K562 (cell line): ENCODE measurements around the gene SDC1. TPM values are rescaled to one million over a fixed set of nuclear protein-coding genes. Genes with fewer than 3 reads are reported as not detected.

Experiments used
- ATAC-seq: fragments of 200-7000 bp; cut with Tn5 transposase; 3 replicates; pipeline ENCODE4 v1.9.1; 2020; ENCODE audit warnings: moderate library complexity
- BruUV-seq: library from RNA; stranded (reverse); fragments of 400-500 nt; replicated peaks from 2 replicates; lab custom pipeline; 2021; lab: Mats Ljungman, UMichigan
- CTCF ChIA-PET: fragments of 300-600 bp; formaldehyde crosslinking; extraction: SDS; loops from one replicate; lab custom pipeline; 2021; ENCODE audit warnings: low intra/inter-chr PET ratio; lab: Yijun Ruan, JAX
- POLR2A ChIA-PET: fragments of 300-600, 350-650 bp; sonication (Branson Sonifier 250); formaldehyde crosslinking; extraction: SDS; loops from one replicate; lab custom pipeline; 2021; ENCODE audit warnings: antibody characterized with exemption, inconsistent platforms; lab: Yijun Ruan, JAX
- DNase-seq, 4 experiments: peaks; one replicate each; pipeline versions ENCODE4 v3.0.0 to v3.0.0-alpha.2; 2011 to 2018; ENCODE audit warnings: low spot score in 3 of 4, mixed read lengths in 3 of 4; ENCODE audit errors: extremely low read depth in 1 of 4
- FAIRE-seq: peaks from 2 replicates; lab custom pipeline; 2011; peaks lifted over from hg19 to GRCh38; lab: Jason Lieb, UNC
- H2AFZ ChIP-seq: 2 replicates; pipeline ENCODE4 v1.6.0; 2011; ENCODE audit warnings: low read depth, low read length, control low read depth, inconsistent platforms
- H3K27ac ChIP-seq: fragments of 200-600 bp; 3 replicates; pipeline ENCODE4 v1.8.0; 2011; ENCODE audit warnings: low read depth, mild to moderate bottlenecking, control low read depth, inconsistent platforms, low read length, moderate library complexity, mixed read lengths; ENCODE audit errors: extremely low read depth
- H3K27me3 ChIP-seq, 2 experiments: fragments of 300-600 bp in 1 of 2; 2 replicates in 1 of 2; 3 replicates in 1 of 2; pipeline versions ENCODE4 v1.6.0 to v1.8.0; 2011; ENCODE audit warnings: inconsistent platforms in 2 of 2, low read length in 2 of 2, mild to moderate bottlenecking in 1 of 2, mixed read lengths in 1 of 2, moderate library complexity in 1 of 2; ENCODE audit not compliant: control insufficient read depth in 2 of 2, insufficient read depth in 2 of 2
- H3K36me3 ChIP-seq: fragments of 300-600 bp; 3 replicates; pipeline ENCODE4 v1.8.0; 2011; ENCODE audit warnings: mild to moderate bottlenecking, low read length, inconsistent platforms; ENCODE audit not compliant: control insufficient read depth, insufficient read depth
- H3K4me1 ChIP-seq, 2 experiments: fragments of 200-600 bp in 1 of 2; replicated peaks in 1 of 2; 2 replicates in 1 of 2; 3 replicates in 1 of 2; pipeline versions ENCODE4 v1.5.1 to v1.8.0; 2011; ENCODE audit warnings: inconsistent platforms in 2 of 2, low read length in 2 of 2, mild to moderate bottlenecking in 1 of 2, mixed read lengths in 1 of 2, moderate library complexity in 1 of 2; ENCODE audit not compliant: control insufficient read depth in 2 of 2, insufficient read depth in 2 of 2
- H3K4me2 ChIP-seq: 2 replicates; pipeline ENCODE4 v1.6.1; 2011; ENCODE audit warnings: low read length, control low read depth, inconsistent platforms, mixed read lengths; ENCODE audit not compliant: insufficient read depth
- H3K4me3 ChIP-seq: fragments of 200-600 bp; sonication (generic), shearing (Covaris generic); 2 replicates; pipeline ENCODE4 v1.5.1; 2016; ENCODE audit warnings: control low read depth, inconsistent platforms
- H3K79me2 ChIP-seq: fragments of 200-600 bp; 3 replicates; pipeline ENCODE4 v1.8.0; 2011; ENCODE audit warnings: low read length, inconsistent platforms; ENCODE audit not compliant: control insufficient read depth, insufficient read depth
- H3K9ac ChIP-seq, 2 experiments: 2 replicates each; pipeline versions ENCODE4 v1.6.0 to v1.6.1; 2011; ENCODE audit warnings: low read depth in 2 of 2, low read length in 2 of 2, control low read depth in 1 of 2, inconsistent platforms in 1 of 2, mild to moderate bottlenecking in 1 of 2, mixed read lengths in 1 of 2; ENCODE audit not compliant: insufficient read depth in 1 of 2
- H3K9me1 ChIP-seq: one replicate; pipeline ENCODE4 v1.6.0; 2011; ENCODE audit warnings: inconsistent platforms, mild to moderate bottlenecking, low read length, moderate library complexity; ENCODE audit not compliant: control insufficient read depth, insufficient read depth
- H3K9me3 ChIP-seq: replicated peaks from 2 replicates; pipeline ENCODE4 v1.5.1; 2011; ENCODE audit warnings: low read depth, low read length, inconsistent platforms; ENCODE audit not compliant: control insufficient read depth, insufficient read depth
- H4K20me1 ChIP-seq: replicated peaks from 2 replicates; pipeline ENCODE4 v1.6.1; 2011; ENCODE audit warnings: low read length, inconsistent platforms, mixed read lengths; ENCODE audit not compliant: control insufficient read depth, insufficient read depth
- CEBPG ChIP-seq, 3 experiments: fragments of 200-800 bp in 1 of 3; sonication (Bioruptor generic) in 1 of 3; sonication (generic) in 1 of 3; formaldehyde crosslinking in 1 of 3; IDR thresholded peaks in 2 of 3; conservative IDR thresholded peaks in 1 of 3; 2 replicates each; pipeline versions ENCODE4 v1.6.1 to v1.8.0; 2016 to 2022; ENCODE audit warnings: missing compliant biosample characterization in 2 of 3, missing genetic modification characterization in 2 of 3, mild to moderate bottlenecking in 1 of 3, missing genetic modification reagents in 1 of 3
- MCM2 ChIP-seq: fragments of 450-650 bp; IDR thresholded peaks from 2 replicates; pipeline ENCODE4 v1.6.1; 2017; ENCODE audit warnings: low read depth, mild to moderate bottlenecking
- POLR3A ChIP-seq: IDR thresholded peaks from 2 replicates; pipeline ENCODE4 v1.6.1; 2011; ENCODE audit warnings: borderline replicate concordance, mild to moderate bottlenecking, moderate library complexity; ENCODE audit not compliant: insufficient read length, insufficient read depth; ENCODE audit errors: extremely low read depth
- U2AF2 ChIP-seq: fragments of 200-400 bp; formaldehyde crosslinking; optimal IDR thresholded peaks from 2 replicates; pipeline ENCODE3; 2017; ENCODE audit warnings: low read depth, mild to moderate bottlenecking, low read length
- ZNF224 ChIP-seq: sonication (generic); formaldehyde crosslinking; IDR thresholded peaks from 2 replicates; pipeline ENCODE4 v1.8.0; 2022; ENCODE audit warnings: mild to moderate bottlenecking, missing genetic modification reagents
- ZNF695 ChIP-seq: fragments of 450-650 bp; formaldehyde crosslinking; IDR thresholded peaks from 2 replicates; pipeline ENCODE4 v1.4.0; 2020; ENCODE audit warnings: mild to moderate bottlenecking, moderate library complexity
- ZNF699 ChIP-seq: fragments of 250-450 bp; sonication (Bioruptor Pico); IDR thresholded peaks from 2 replicates; pipeline ENCODE4 v1.8.0; 2021; ENCODE audit warnings: mild to moderate bottlenecking, moderate library complexity; ENCODE audit not compliant: insufficient replicate concordance
- WGBS: fragments of 100-300 bp; shearing (Covaris generic); methylation state at CpG from one replicate; pipeline ENCODE4 v1.1.6; 2016; ENCODE audit warnings: low coverage, mixed read lengths; ENCODE audit not compliant: insufficient coverage; ENCODE audit errors: missing lambda C conversion rate; 5-methylcytosine and 5-hydroxymethylcytosine counted together
- in situ Hi-C: fragments of 300-500 bp; cut with MboI; formaldehyde crosslinking; loops from 4 replicates; pipeline ENCODE4 v1.15.0; 2018; ENCODE audit warnings: inconsistent platforms, mixed read lengths
- intact Hi-C: fragments of 100-400 bp; cut with micrococcal nuclease; formaldehyde crosslinking; loops from 2 replicates; pipeline ENCODE4 v1.14.2; 2022
- polyA plus RNA-seq, 8 experiments: library from polyadenylated mRNA; depleted of rRNA in 4 of 8; stranded (reverse) in 5 of 8; unstranded in 3 of 8; fragments of >200 nt; fragmentation: Nextera tagmentation in 2 of 8; fragmentation: Illumina TruSeq in 1 of 8; extraction: Ambion mirVana in 2 of 8; extraction: Trizol in 1 of 8; gene quantifications; 2 replicates each; pipeline versions ENCODE4 v1.2.1 to v1.2.3, GENCODE V29; 2011 to 2014; ENCODE audit warnings: inconsistent platforms in 1 of 8, missing spikeins in 1 of 8
- total RNA-seq, 7 experiments: library from RNA; depleted of rRNA in 6 of 7; stranded (reverse); fragments of >200 nt in 6 of 7; fragmentation: Illumina TruSeq in 2 of 7; extraction: Trizol in 2 of 7; gene quantifications; 2 replicates each; pipeline versions ENCODE4 v1.2.1 to v1.2.3, GENCODE V29; 2011 to 2021; ENCODE audit warnings: low replicate concordance in 1 of 7
- TF ChIP-seq, protein P1 (sequence below): fragments of 450-650 bp; IDR thresholded peaks from 2 replicates; pipeline ENCODE4 v1.6.1; 2017; ENCODE audit warnings: antibody characterized with exemption, mild to moderate bottlenecking
- TF ChIP-seq, protein P2 (sequence below): fragments of 150-350 bp; conservative IDR thresholded peaks from 2 replicates; pipeline ENCODE4 v1.6.1; 2014; ENCODE audit warnings: low read length

SDC1 gene
- total and polyA plus RNA-seq, 9 of the 15 experiments (the other 6 are each of a cell fraction or from before 2014, with no cell fraction given): 0.06 to 2.7 (median 0.49) TPM

DNA sequence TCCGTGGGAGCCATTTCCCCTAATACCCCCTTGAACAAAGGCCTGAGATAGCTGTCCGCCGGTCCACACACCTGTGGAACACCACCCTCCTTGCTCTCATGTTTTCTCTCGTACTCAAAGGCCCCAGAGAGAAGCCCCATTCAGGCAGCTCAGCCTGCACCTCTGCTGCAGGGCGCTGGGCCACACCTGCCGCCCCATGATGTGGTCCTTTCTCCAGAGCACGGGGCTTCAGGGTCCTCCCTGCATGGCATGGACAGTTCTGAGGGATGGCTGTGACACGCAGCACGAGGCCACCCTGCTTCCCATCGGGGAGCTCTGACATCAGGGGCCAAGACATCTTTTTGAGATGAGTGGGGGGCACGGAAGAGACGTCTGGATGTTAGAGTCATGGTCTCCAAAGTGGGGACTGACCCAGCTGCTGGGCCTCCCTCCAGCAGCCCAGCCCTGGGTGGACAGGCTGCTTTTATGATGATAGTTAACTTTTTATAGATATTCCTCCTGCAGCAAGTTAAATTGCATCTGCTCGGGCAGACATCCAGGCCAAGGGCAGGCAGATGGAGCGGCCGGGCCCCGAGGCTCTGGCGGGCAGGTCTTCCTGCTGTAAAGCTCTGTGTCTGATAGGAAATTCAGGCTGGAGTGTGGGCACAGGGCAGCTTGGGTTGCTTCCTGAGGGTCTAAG, 56.7 kb downstream of the SDC1 start (continued):
- TF ChIP-seq, protein P1, sequence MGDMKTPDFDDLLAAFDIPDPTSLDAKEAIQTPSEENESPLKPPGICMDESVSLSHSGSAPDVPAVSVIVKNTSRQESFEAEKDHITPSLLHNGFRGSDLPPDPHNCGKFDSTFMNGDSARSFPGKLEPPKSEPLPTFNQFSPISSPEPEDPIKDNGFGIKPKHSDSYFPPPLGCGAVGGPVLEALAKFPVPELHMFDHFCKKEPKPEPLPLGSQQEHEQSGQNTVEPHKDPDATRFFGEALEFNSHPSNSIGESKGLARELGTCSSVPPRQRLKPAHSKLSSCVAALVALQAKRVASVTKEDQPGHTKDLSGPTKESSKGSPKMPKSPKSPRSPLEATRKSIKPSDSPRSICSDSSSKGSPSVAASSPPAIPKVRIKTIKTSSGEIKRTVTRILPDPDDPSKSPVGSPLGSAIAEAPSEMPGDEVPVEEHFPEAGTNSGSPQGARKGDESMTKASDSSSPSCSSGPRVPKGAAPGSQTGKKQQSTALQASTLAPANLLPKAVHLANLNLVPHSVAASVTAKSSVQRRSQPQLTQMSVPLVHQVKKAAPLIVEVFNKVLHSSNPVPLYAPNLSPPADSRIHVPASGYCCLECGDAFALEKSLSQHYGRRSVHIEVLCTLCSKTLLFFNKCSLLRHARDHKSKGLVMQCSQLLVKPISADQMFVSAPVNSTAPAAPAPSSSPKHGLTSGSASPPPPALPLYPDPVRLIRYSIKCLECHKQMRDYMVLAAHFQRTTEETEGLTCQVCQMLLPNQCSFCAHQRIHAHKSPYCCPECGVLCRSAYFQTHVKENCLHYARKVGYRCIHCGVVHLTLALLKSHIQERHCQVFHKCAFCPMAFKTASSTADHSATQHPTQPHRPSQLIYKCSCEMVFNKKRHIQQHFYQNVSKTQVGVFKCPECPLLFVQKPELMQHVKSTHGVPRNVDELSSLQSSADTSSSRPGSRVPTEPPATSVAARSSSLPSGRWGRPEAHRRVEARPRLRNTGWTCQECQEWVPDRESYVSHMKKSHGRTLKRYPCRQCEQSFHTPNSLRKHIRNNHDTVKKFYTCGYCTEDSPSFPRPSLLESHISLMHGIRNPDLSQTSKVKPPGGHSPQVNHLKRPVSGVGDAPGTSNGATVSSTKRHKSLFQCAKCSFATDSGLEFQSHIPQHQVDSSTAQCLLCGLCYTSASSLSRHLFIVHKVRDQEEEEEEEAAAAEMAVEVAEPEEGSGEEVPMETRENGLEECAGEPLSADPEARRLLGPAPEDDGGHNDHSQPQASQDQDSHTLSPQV: no peak
- TF ChIP-seq U2AF2: no peak
- no peak for TF ChIP-seq MCM2
- TF ChIP-seq ZNF699: no peak

DNA sequence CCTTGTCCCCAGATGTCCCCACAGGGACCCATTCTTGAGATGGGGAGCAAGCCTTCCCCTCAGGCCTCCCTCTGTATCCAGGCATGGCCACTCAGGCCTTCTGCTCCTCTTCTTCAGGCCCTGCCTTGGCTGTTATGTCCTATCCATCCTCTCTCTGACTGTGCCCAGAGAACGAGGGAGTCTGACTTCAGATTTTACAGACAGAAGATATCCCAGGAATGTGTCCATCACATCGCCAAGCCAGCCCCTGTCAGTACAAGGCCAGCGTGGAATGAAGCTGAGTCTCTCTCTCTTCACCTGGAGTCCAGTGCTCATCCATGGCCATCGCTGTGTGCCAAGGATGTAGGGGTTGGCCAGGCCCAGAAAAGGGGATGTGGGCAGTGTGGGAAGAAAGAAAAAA, 57.6 kb downstream of the SDC1 start:
- no peaks in the 10 kb centered on the region for H3K9me3 ChIP-seq
- CTCF ChIA-PET: no interaction called here
- no TSS peak for BruUV-seq
- H3K4me3 ChIP-seq: no peak overlapping the region
- in situ Hi-C loops (no loop called here), intact Hi-C loops (no loop called here)
- peaks cover 6% of the 10 kb centered on the region for H3K9me1 ChIP-seq
- peaks cover 0 to 9% of the 10 kb centered on the region in 2 experiments; a peak in 3 of 5 replicates for H3K4me1 ChIP-seq
- H3K27ac ChIP-seq: no peak overlapping the region
- H3K79me2 ChIP-seq: no peaks in the 10 kb centered on the region
- FAIRE-seq (no peak), ATAC-seq (no peak), DNase-seq (no peak)
- WGBS: 13% methylated on average over 4 of the region's 4 CpGs
- POLR2A ChIA-PET: interaction anchor here (1.1 kb wide), 2 partner anchors 10 to 13 kb away, joined by 3 read pairs; no protein-coding TSS in a partner anchor
- TF ChIP-seq ZNF695: no peak
- TF ChIP-seq POLR3A: no peak
- TF ChIP-seq ZNF224 (CRISPR knock-in tag): no peak
- TF ChIP-seq, protein P2, sequence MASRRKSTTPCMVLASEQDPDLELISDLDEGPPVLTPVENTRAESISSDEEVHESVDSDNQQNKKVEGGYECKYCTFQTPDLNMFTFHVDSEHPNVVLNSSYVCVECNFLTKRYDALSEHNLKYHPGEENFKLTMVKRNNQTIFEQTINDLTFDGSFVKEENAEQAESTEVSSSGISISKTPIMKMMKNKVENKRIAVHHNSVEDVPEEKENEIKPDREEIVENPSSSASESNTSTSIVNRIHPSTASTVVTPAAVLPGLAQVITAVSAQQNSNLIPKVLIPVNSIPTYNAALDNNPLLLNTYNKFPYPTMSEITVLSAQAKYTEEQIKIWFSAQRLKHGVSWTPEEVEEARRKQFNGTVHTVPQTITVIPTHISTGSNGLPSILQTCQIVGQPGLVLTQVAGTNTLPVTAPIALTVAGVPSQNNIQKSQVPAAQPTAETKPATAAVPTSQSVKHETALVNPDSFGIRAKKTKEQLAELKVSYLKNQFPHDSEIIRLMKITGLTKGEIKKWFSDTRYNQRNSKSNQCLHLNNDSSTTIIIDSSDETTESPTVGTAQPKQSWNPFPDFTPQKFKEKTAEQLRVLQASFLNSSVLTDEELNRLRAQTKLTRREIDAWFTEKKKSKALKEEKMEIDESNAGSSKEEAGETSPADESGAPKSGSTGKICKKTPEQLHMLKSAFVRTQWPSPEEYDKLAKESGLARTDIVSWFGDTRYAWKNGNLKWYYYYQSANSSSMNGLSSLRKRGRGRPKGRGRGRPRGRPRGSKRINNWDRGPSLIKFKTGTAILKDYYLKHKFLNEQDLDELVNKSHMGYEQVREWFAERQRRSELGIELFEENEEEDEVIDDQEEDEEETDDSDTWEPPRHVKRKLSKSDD: no peak
- TF ChIP-seq CEBPG (CRISPR knock-in tag; IDR thresholded peaks at IDR 0.05): no peak
- no peak for TF ChIP-seq CEBPG (tag; conservative IDR thresholded peaks at IDR 0.05 in 1 of 2, IDR thresholded peaks at IDR 0.05 in 1 of 2)
- H3K4me2 ChIP-seq: no peak overlapping the region
- no peaks in the 10 kb centered on the region for H3K36me3 ChIP-seq
- H3K9ac ChIP-seq: no peak overlapping the region
- H2AFZ ChIP-seq: no peak overlapping the region; the same call in 1 of the 2 replicates
- no peaks in the 10 kb centered on the region; the same call in none of the 2 replicates for H4K20me1 ChIP-seq
- H3K27me3 ChIP-seq: peaks cover 10 to 63% of the 10 kb centered on the region in 2 experiments
